ENCODE results near the gene PNMA6E.

PNMA6E gene

DNA sequence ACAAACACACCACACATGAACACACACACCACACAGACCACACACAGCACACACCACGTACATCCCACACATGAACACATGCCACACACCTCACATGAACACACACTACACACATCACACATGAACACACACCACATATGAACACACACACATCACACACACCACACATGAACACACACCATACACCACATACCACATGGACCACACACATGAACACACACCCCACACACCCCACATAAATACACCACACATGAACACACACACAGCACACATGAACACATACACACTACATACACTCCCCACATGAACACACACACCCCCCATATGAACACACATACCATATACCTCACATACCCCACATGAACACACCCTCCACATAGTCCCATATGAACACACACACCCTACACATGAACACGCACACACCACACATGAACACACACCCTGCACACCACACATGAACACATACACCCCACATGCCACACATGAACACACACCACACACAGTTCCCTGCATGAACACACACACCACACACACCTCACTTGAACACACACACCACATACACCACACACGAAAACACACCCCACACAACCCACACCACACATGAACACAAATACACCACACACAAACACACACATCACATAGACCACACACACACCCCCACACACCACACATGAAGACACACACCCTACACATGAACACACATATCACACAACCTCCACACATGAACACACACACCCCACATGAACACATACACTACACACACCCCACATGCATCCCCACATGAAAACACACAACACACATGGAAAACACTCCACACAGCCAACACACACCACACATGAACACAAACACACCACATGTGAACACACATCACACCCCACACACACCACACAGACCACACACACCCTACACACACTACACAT, 18.3 kb downstream of the PNMA6E start:
- no peak for DNase-seq

DNA sequence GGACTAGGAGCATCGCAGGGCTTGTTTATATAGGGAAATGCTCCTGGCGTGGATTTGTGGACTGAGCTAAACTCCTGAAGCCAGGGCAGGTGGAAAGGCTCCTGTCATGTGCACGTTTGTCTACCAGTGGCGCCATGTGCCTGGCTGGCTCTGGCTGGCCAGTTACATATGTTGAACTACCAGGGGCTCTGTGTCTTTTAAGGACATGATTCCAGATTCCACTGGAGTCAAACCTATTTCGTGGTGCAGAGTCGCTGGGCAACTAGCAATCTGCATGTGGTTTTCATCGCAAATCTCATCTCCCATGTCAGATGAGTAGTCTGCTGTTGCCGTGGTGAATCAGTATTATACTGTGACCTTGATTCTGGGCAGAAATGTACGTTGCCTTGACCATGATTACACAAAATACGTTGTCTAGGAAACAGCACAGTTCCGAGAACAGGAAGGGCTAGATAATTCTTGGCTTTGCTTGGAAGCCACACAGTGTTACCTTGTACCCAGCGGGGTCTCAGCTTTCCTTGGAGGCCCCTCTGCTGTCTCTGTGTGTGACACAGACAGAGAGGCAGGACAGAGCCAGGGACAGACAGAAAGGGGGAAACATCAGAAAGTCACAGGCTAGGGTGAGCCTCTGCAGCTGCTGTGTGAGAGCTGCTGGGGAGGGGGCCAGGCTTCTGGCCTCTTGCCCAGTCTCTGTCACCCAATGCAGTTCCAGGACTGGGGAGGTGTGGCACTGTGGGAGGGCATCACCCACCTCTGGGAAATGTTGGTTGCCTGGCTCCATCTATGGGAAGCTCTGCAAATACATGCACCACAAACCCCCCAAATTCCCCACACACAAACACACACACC, 19.2 kb downstream of the PNMA6E start:
- peak in 1 of 2 experiments; percentile 4 for DNase-seq

DNA sequence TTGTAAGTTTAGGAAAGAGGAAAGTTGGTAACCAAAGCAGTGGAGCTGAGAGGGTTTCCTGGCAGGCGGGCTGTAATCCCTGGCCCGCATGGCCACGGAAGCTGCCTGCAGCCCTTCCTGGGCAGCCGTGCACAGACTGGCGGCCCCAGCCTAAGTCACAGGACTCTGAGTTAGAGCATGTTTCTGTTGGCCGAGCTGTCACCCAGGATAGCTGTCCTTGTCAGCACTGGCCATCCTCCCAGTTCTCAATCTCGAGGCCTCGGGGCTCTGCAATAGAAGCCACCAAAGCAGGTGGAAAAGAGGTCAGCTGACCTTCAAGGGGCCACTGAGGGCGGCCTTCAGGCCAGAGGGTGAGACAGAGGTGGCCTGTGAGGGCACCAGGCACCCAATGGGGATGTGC, 20.5 kb downstream of the PNMA6E start:
- no peak for DNase-seq

DNA sequence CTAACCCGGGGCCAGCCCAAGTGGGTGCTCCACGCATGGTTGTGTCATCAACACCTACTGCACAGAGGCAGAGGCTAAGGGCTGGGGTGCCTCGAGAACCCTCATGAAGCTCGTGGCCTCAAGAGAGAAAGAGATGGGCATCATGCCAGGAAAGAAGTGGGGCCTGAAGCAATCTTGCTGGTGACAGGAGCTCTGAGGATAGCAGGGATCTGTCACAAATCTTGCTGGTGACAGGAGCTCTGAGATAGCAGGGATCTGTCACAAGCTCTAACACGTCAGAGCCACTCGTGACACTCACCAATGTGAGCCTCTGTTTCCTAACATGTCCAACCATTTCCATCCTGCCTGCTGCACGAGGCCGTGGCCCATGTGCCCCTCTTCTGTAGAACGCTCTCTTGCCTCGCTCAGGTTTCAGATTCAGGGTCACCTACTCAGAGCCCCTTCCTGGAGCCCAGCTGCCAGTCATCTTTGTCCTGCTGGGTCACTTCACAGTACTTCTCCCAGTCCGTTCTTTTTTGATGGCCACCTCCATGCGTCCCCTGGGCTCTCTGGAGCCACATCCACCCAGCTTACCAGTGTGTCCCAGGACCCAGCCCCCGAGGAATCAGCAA, 21.1 kb downstream of the PNMA6E start:
- DNase-seq, result no peak

GRCh38 chrX:153379508-153379907, 21.6 kb downstream of the PNMA6E start:
- no peak for DNase-seq

- no peak for DNase-seq
Observed at GRCh38 chrX:153378607-153379006, 22.5 kb downstream of the PNMA6E start.

GRCh38 chrX:153377727-153378126, 23.4 kb downstream of the PNMA6E start:
- no peak for DNase-seq

GRCh38 chrX:153375571-153375970, 25.6 kb downstream of the PNMA6E start:
- no peak for DNase-seq

DNA sequence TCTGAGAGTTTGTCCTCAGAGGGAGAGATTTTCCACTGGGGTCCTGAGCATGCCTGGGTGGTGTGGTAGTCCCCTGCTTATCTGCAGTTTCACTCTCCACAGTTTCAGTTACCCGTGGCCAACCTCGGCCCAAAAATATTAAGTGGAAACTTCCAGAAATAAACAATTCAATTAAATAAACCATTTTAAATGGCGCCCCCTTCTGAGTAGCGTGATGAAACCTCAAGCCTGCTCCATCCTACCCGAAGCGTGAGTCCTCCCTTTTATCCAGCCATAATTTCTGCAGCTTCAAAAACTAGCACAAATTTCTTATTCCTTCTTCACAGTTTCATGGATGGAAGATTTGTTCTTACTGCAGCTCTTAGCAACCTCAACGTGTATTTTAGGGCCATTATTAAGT, 26.7 kb downstream of the PNMA6E start:
- no peak for DNase-seq

DNA sequence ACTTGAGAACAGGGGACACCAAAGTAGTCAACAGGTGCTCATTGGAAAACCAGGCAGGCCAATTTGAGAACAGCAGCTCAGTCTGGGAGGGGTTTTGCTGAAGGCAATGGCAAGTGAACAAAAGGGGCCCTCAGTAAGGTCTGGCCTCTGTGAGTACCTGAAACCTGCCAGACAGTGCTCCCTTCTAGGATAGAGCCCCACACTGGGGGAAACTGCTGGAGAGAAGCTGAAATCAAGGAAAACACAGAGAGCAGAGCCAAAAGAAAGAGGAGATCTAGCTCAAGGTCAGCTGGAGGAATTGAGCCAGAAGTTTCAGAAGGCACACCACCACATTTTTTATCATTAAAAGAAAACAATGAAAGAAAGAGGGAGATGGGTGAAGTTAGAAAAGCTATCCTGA, 28.2 kb downstream of the PNMA6E start:
- DNase-seq, result no peak

- DNase-seq, result no peak
Observed at GRCh38 chrX:153371256-153371655, 29.9 kb downstream of the PNMA6E start.

GRCh38 chrX:153370293-153371055, 30.7 kb downstream of the PNMA6E start:
- no peak for DNase-seq

DNA sequence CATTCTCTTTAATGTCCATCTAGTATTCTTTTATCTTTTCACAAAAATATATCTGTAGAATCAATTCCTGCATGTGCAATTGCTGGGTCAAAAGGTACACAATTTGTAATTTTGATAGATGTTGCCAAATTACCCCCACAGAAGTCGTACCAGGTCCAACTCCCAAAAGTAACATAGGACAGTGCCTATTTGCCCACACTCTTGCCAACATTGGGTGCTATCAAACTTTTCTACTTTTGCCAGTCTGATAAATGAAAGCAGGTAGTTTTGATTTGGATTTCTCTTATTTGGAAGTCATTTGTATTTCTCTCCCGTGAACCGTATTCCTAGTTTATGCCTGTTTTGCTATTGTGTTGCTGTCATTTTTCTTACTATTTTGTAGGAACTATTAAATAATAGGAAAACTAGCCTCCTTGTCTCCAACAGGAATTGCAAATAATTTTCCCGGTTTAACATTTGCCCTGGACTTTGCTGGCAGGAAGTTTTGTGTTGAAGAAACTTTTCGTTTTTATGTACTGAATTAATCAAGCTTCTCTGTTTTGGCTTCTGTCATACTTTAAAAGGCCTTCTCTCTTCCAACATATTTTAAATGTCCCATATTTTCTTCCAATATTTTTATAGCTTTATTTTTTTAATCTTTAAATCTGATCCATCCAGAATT, 34.1 kb downstream of the PNMA6E start:
- DNase-seq, result no peak

DNA sequence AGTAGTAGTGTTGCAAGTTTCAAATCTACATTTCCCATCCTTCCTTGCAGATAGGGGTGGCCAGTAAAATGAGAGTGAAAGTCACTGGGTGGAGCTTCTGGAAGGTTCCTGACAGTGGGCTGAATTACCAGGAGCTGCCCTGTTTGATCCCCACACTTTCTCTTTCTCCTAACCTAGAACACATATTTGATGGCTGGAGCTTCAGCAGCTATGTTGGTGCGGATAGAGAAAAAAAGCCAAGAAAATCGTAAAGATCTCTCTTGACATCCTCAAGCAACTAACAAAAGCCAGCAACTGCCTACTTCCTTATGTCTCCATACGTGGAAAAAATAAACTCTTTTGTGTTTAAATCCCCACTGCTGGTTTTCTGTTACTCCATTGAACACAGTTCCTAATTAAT, 35.0 kb downstream of the PNMA6E start:
- DNase-seq, result no peak

GRCh38 chrX:153365670-153366069, 35.5 kb downstream of the PNMA6E start:
- DNase-seq, result no peak

GRCh38 chrX:153361781-153362397, 39.3 kb downstream of the PNMA6E start:
- no peak for DNase-seq

GRCh38 chrX:153357877-153358276, 43.3 kb downstream of the PNMA6E start:
- DNase-seq, result no peak

DNA sequence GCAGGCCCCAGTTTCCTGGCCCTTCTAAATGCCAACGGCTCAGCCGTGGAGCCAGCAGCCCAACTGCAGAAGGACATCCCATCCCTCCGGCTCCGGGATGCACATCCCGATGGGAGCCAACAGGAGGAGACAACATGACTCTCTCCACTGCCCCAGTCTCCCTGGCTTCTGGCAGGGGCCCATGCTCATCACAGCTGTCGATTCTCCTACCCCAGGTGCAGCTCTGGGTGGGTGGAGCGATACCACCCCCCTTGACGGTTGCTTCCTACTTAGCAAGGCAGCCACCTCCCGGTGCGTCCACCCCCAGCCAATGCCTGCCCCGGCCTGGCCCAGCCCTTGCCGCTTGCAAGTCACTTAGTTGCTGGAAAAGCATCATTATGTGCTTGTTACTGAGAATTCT, 47.7 kb downstream of the PNMA6E start:
- DNase-seq, result no peak

DNA sequence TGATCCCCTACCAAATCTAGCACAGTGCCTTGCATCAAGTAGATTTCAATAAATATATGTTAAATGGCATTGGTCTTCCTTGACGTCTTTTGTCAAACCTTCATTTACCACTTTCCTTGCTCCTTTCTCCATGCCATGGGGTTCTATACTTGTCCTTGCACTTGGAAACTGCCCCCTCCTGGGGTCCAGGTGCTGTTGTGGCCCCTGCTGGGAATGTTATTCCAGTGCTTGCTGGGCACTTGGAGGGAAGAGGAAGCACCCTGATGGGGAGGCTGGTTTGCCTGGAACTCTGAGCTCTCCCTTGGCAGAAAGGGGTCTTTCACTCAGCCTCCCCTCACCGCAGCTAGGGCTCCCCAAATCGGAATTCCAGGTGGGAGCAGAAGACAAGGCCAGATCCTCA, 48.3 kb downstream of the PNMA6E start:
- no peak for DNase-seq

DNA sequence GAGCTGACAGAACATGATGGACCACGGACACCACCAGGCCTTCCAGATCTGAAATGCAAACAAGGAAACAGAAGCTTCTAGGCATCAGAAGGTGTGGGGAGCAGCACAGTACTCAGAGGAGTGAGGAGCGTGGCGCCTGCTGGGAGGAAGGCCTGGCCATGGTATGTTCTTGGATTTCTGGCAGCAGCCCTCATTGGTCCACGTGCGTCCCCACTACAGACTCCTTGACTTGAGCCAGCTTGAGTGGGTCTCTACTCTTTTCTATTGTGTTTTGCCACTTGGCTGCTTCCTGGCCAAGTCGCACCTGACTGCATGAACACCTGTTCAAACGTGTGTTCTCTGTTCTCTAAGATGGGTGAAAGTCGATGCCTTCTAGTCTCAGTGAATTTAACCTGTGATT, 49.2 kb downstream of the PNMA6E start:
- DNase-seq, result no peak

- DNase-seq, result no peak
Observed at GRCh38 chrX:153349952-153350351, 51.2 kb downstream of the PNMA6E start.

DNA sequence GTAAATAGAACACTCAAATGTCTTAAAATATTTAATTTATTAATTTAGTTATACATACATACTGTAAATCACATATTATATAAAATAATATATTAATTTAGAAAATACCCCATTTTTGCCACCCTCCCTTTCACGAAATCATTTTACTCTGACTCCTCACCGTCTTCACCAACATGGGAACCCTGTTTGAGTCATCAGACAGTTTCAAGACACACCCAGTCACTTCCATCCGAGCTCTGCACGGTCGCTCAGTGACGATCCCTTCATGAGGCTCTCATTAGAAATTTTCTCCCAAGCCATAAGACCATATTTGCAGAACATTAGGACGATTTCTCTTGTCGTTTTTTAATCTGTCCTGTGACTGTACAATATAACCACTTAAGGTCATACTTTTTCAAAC, 52.7 kb downstream of the PNMA6E start:
- no peak for DNase-seq
